ENCODE results near the gene DYNLRB1.
"Not testable (repeated sequence)": the region's sequence is repeated elsewhere in the genome, so short reads cannot be mapped to it uniquely, and the experiment has no call there.

GRCh38 chr20:34514034-34514433 lies 2.2 kb upstream of the DYNLRB1 start:
- not testable (repeated sequence) for TF ChIP-seq CTCF (IDR thresholded peaks at IDR 0.05); EZH2 (IDR thresholded peaks at IDR 0.05; ENCODE audit: borderline replicate concordance, insufficient read depth, low read depth, low read length, poor library complexity, severe bottlenecking)

Measured in B cell (primary cell).